Activated naive CD4-positive, alpha-beta T cell treated with anti-CD3 and anti-CD28 coated beads, Interleukin-2, amount 50 U/mL, for 72 hours (primary cell): ENCODE measurements around the gene UBE2Z. TPM values are rescaled to one million over a fixed set of nuclear protein-coding genes. Genes with fewer than 3 reads are reported as not detected.
"Not testable (repeated sequence)": the region's sequence is repeated elsewhere in the genome, so short reads cannot be mapped to it uniquely, and the experiment has no call there.

Experiments
- ATAC-seq, 2 donors: fragments of 150-1000 bp; cut with Tn5 transposase; 2 replicates each; pipeline ENCODE4 v1.10.0; 2021; ENCODE audit warnings: mild to moderate bottlenecking in 2 of 2, moderate library complexity in 2 of 2
- DNase-seq, 2 donors: peaks; one replicate each; pipeline ENCODE4 v3.0.0; 2021 to 2022; ENCODE audit warnings: low spot score in 2 of 2
- H3K27ac Mint-ChIP-seq, 2 donors: one replicate each; pipeline ENCODE4 v1.8.0; 2022; ENCODE audit warnings: mild to moderate bottlenecking in 2 of 2, mixed read lengths in 2 of 2
- H3K36me3 Mint-ChIP-seq, 2 donors: one replicate each; pipeline ENCODE4 v1.8.0; 2022; ENCODE audit warnings: mixed read lengths in 2 of 2
- H3K9me3 Mint-ChIP-seq, 2 donors: one replicate each; pipeline ENCODE4 v1.8.0; 2022; ENCODE audit warnings: mixed read lengths in 2 of 2
- total RNA-seq, 2 donors: library from RNA; stranded (reverse); gene quantifications; one replicate each; pipeline ENCODE4 v1.2.3, GENCODE V29; 2022

UBE2Z gene
- 100 to 1,000 TPM in 1 of 2 donors, 10 to 100 TPM in 1; 81.0 to 103 TPM for total RNA-seq

DNA sequence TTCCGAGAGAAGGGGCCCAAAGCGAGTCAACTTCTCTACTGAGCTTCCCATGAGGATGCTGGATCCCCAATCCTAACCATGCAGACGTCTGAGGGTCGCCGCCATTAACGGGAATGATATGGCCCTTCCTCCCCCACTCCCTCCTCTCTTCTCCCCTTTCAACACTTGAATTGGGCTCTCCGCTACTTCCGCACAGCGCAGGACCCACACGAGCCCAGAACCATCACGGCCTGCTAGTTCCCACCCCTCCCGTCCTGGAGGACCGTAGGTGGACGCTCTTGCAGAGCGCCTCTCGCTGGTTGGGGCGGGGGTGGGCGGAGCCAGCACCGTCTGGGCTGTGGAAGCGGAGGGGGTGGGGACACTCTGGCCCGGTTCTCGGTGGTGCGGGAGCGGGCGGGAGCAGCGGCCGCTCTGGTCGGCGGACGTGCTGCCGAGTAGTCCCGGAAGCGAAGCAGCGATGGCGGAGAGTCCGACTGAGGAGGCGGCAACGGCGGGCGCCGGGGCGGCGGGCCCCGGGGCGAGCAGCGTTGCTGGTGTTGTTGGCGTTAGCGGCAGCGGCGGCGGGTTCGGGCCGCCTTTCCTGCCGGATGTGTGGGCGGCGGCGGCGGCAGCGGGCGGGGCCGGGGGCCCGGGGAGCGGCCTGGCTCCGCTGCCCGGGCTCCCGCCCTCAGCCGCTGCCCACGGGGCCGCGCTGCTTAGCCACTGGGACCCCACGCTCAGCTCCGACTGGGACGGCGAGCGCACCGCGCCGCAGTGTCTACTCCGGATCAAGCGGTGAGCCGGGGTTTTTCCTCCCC is at the start of gene UBE2Z:
Gene UBE2Z (plus strand): TSS at position 361 of the 797 bp plus-strand sequence. CDS start 97 bp downstream, at position 458.
- peak; percentile 78 to 85 for DNase-seq
- Mint-ChIP-seq H3K9me3 (no peaks in the 10 kb centered on the region), H3K36me3 (peaks cover 30 to 37% of the 10 kb centered on the region in 2 donors), H3K27ac (peak within 1 kb of the TSS; percentile 96 to 99)
- peak; percentile 84 to 90 for ATAC-seq

- ATAC-seq = no peak
Observed at GRCh38 chr17:48860034-48860433, 48.2 kb upstream of the UBE2Z start.

GRCh38 chr17:48860456-48860855 is 47.8 kb upstream of the UBE2Z start:
- peaks cover 0 to 7% of the 10 kb centered on the region in 2 donors for H3K36me3 Mint-ChIP-seq
- ATAC-seq (no peak), DNase-seq (no peak)
- no peak overlapping the region for H3K27ac Mint-ChIP-seq
- no peaks in the 10 kb centered on the region for H3K9me3 Mint-ChIP-seq

More at GRCh38 chr17:48860034-48860433, 48.2 kb upstream of the UBE2Z start:
- Mint-ChIP-seq H3K9me3 (no peaks in the 10 kb centered on the region), H3K36me3 (peaks cover 0 to 7% of the 10 kb centered on the region in 2 donors), H3K27ac (no peak overlapping the region)
- no peak for DNase-seq

GRCh38 chr17:48868916-48869500 is 39.2 kb upstream of the UBE2Z start:
- Mint-ChIP-seq H3K27ac (no peak overlapping the region), H3K36me3 (peaks cover 0 to 4% of the 10 kb centered on the region in 2 donors), H3K9me3 (no peaks in the 10 kb centered on the region)
- no peak for DNase-seq
- ATAC-seq = no peak

DNA sequence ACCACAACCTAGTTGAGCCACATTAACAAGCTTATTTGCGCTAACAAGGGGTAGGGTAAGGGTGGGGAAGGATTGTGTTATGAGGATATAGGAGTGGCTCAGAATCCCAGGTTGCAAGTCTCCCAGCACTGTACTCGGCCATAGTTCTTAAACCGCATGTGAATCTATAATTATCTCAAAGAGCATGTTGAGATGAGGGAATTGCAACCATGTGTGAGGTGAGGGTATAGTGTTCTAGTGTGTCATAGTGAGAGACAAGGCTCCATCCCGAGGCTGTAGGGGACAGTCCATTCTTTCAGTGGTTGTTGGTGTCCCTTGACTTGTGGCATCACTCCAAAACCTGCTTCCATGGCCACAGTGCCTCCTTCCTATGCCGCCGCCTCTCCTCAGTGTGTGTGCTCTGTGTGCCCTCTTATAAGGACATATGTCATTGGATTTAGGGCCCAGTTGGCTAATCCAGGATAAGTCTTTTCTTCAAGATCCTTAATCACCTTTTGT is 38.3 kb upstream of the UBE2Z start:
- no peak overlapping the region for H3K27ac Mint-ChIP-seq
- H3K36me3 Mint-ChIP-seq = peaks cover 0 to 4% of the 10 kb centered on the region in 2 donors
- DNase-seq = no peak
- no peak for ATAC-seq
- H3K9me3 Mint-ChIP-seq = no peaks in the 10 kb centered on the region

DNA sequence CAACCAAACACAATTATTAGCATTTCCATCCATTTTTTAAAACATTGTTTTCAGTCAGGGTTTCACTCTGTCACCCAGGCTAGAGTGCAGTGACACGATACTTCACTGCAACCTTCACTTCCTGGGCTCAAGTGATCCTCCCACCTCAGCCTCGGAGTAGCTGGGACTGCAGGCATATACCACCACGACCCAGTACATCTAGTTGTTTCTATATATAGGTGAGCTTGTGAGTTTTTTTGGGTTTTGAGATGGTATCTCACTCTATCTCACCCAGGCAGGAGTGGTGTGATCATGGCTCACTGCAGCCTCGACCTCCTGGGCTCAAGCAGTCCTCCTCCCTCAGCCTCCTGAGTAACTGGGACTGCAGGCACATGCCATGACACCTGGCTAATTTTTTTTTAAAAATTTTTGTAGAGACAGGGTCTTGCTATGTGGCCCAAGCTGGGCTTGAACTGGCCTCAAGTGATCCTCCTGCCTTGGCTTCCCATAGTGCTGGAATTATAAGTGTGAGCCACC is 37.1 kb upstream of the UBE2Z start:
- Mint-ChIP-seq H3K36me3 (peaks cover 0 to 3% of the 10 kb centered on the region in 2 donors), H3K27ac (no peak overlapping the region), H3K9me3 (no peaks in the 10 kb centered on the region)
- DNase-seq (no peak), ATAC-seq (no peak)

- H3K27ac Mint-ChIP-seq = no peak overlapping the region
- H3K36me3 Mint-ChIP-seq = no peaks in the 10 kb centered on the region
- DNase-seq (no peak), ATAC-seq (no peak)
- no peaks in the 10 kb centered on the region for H3K9me3 Mint-ChIP-seq
Observed at GRCh38 chr17:48871551-48872351, 36.5 kb upstream of the UBE2Z start.

- H3K36me3 Mint-ChIP-seq, DNase-seq, H3K27ac Mint-ChIP-seq, ATAC-seq, H3K9me3 Mint-ChIP-seq: not testable (repeated sequence)
Observed at GRCh38 chr17:48872409-48872808, 35.8 kb upstream of the UBE2Z start.

DNA sequence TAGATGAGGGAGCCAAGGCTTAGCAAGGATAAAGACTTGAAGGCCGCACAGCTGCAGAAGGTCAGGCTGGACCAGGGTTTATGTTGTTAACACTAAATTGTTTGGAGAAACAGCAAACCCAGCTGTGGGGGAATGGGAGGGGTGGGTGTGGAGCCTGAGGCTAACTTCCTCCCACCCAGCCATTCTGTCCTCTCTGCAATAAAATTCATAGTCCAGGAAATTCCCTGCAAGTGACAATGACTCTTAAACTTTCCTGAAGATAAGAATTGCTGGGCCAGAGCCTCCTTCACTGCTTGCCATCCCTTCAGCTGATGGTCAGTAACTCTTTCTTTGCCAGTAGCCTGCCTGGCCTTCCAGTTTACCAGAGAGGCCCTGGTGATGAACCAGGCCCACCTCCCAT is 35.0 kb upstream of the UBE2Z start:
- ATAC-seq (no peak), DNase-seq (no peak)
- H3K27ac Mint-ChIP-seq = no peak overlapping the region
- H3K36me3 Mint-ChIP-seq = no peaks in the 10 kb centered on the region
- no peaks in the 10 kb centered on the region for H3K9me3 Mint-ChIP-seq

DNA sequence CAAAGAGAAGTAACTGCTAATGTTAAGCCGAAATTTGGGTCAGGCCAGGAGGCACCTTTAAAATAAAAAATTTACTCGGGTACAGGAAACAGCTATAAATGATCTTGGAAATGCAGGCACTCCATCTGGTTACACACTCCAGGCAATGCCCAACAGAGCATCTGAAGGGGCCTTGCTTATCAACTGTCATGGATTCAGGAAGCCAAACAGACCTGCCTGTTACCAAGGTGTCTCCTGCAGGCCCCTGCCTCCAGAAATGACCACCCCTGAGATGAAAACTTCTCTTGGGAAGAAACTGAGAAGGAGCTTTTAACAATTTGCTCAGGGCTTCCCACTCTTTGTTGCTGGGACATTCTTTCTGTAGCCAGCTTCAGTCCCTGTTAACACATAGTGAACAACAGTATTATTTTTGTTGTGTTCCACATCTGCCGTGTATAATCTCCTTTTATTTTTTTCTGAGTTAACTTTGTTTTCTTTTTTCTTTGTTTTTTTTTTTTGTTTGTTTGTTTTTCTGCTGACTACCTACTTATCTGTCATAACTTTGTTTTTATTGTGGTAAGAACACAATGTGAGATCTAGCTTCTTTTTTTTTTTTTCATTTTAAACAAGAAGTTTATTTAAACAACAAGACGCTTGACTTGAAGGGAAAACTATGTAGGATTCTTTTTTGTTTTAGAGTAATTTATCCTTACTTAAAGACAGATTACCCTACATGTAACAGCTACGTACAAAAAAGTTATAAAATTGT is 34.3 kb upstream of the UBE2Z start:
- H3K9me3 Mint-ChIP-seq = no peaks in the 10 kb centered on the region
- no peak overlapping the region for H3K27ac Mint-ChIP-seq
- H3K36me3 Mint-ChIP-seq = no peaks in the 10 kb centered on the region
- ATAC-seq (no peak), DNase-seq (no peak)

GRCh38 chr17:48878920-48879898 is 29.0 kb upstream of the UBE2Z start:
- Mint-ChIP-seq H3K36me3 (no peaks in the 10 kb centered on the region), H3K27ac (no peak overlapping the region), H3K9me3 (no peaks in the 10 kb centered on the region)
- ATAC-seq (peak; percentile 87 to 88), DNase-seq (peak in 1 of 2 donors; percentile 61)

- DNase-seq (no peak), ATAC-seq (no peak)
- Mint-ChIP-seq H3K27ac (no peak overlapping the region), H3K9me3 (no peaks in the 10 kb centered on the region), H3K36me3 (no peaks in the 10 kb centered on the region)
Observed at GRCh38 chr17:48882272-48882671, 25.9 kb upstream of the UBE2Z start.

DNA sequence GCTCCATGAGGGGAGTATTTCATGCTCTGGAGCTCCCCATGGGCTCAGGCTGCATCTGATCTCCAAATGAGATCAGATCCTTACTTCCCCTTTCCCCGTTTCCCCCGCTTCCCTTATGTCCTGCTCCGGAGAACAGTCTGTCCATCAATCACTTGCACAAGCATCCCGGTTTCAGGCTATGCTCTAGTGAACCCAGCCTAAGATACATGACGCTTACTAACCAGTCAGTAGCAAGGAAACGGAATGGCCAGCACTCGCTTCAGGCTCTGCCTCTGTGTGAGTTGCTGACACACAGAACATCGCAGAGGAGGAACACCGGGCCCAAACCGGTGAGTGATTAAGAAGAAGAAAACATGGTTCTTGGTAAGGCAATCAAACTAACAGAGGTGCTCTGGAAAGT is 25.0 kb upstream of the UBE2Z start:
- ATAC-seq (no peak), DNase-seq (no peak)
- H3K27ac Mint-ChIP-seq = no peak overlapping the region
- H3K36me3 Mint-ChIP-seq = no peaks in the 10 kb centered on the region
- H3K9me3 Mint-ChIP-seq = no peaks in the 10 kb centered on the region

- peaks cover 8 to 17% of the 10 kb centered on the region in 2 donors for H3K36me3 Mint-ChIP-seq
- H3K9me3 Mint-ChIP-seq = no peaks in the 10 kb centered on the region
- H3K27ac Mint-ChIP-seq = no peak overlapping the region
- DNase-seq (no peak), ATAC-seq (no peak)
Observed at GRCh38 chr17:48890086-48890485, 18.1 kb upstream of the UBE2Z start.

GRCh38 chr17:48892940-48893645 is 15.1 kb upstream of the UBE2Z start:
- Mint-ChIP-seq H3K36me3 (peaks cover 27 to 28% of the 10 kb centered on the region in 2 donors), H3K27ac (peak overlapping the region; percentile 94 to 99), H3K9me3 (no peaks in the 10 kb centered on the region)
- DNase-seq (no peak), ATAC-seq (no peak)
